ENCODE results near the gene DIS3.
A peak's percentile ranks its signal among the peaks of the same experiment; 100 is the strongest.
"Not testable (repeated sequence)": the region's sequence is repeated elsewhere in the genome, so short reads cannot be mapped to it uniquely, and the experiment has no call there.

The DIS3 gene

DNA sequence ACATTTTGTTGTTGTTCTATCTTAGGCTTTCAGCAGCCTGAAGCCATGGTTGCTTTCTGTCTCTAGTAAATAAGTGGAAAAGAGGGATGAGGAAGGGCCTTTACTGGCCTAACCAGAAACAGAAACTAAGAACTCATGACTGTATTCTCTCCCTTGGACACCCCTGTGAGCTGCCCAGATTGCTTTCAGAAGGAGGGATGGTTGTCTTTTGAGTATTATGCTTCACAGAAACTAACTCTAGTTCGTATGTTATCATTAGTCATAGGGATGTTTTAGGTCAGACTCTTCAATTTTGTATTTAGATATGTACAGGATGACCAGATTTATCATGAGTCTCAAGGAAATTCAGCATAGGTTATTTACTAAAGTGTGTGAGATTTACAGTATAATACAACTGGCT lies 36.4 kb downstream of the DIS3 start:
- no peak for DNase-seq

DNA sequence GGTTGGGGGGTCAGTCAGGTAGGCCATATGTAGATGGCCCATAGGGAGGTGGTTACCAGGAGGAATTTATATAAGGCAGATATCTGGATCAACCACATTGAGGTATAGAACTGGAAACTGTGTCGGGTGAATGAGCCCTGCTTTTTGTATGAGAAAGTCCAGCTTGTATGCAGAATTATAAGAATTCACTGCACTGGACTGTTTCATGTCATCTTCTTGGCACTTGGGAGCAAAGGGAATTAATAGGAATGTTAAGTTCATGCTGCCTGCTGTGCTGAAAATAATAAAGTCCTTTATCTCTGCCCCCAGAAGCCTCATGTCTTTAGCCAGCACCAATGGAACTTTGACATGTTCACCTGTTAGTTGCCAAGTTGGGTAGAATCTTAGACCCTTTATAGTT lies 41.7 kb downstream of the DIS3 start:
- DNase-seq, result no peak

DNA sequence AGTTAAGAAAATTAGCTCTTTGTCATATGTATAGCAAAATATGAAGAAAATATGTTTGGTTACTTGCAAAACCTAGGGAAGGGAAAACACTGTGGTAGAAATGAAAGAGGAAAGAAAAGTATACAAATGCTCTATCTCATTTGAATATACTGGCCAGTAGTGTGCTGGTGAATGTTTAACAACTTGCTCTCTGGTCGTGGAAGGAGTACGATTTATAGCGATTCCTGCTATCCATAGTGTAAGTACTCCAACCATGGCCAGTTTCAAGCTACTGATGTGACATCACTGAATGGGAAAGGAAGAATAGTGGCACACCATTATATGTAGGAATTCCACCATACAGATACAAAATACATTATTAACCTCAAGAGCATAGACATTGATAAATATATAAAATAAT lies 44.7 kb downstream of the DIS3 start:
- DNase-seq, result no peak

GRCh38 chr13:72728290-72728605 lies 53.5 kb downstream of the DIS3 start:
- DNase-seq, result no peak

DNA sequence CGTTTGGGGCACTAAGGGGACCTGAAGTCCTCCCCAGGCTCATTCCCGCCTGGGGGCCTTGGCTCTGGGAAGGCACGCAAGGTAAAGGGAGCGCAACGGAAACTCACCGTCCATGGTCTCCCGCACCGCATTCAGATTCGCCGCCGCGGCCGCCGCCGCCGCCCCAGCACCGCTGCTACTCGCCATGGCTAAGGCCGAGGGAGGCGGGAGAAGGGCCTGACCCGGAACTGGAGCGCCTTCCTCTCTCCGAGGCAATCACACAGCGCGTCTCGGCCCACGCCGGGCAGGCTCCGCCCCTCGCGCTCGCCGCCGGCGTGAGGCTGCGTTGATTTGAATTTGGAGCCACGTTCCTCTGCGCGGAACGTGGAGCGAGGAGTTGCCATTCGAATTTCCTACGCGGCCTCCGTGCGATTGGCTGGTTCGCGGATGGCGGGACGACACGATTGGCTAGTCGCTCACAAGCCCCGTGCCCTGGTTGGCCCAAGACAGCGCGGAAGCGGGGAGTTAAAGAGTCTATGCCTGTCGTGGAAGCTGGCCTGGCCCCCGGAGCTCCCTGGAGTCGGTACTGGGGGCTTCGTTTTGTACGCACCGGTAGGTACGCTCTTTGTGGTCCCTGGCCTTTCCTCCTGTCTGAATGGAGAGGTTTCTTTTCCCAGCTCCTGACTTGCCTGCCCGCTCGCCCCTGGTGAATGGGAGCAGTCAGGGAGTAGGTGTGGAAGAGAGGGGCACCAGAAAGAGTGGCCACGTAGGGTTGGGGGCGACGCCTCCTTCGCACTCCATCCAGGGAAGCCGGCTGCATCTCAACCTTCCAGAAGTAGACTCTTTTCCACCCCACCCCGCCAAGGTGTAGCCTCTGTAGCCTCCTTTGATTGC lies 54.0 kb downstream of the DIS3 start, which contains the start of the genes BORA and MZT1:
Gene BORA (plus strand): TSS at position 507 of the 873 bp plus-strand sequence. CDS start 1,018 bp downstream, outside the sequence.
Gene MZT1 (minus strand): TSS at position 213 of the 873 bp plus-strand sequence. CDS start 27 bp downstream, at position 186.
- peak; percentile 93 for DNase-seq

- DNase-seq, result no peak
Measured at GRCh38 chr13:72726726-72727416, 54.8 kb downstream of the DIS3 start.

DNA sequence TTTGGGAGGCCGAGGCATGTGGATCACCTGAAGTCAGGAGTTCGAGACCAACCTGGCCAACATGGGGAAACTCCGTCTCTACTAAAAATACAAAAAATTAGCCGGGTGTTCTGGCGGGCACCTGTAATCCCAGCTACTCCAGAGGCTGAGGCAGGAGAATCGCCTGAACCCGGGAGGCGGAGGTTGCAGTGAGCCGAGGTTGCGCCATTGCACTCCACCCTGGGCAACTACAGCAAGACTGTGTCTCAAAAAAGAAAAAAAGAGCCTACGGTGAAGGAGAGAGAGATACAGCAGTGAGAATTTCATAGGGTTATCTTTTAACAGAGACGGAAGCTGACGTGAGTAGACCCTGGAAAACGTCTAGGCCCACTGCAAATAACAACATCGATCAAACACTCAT lies 55.5 kb downstream of the DIS3 start:
- not testable (repeated sequence) for DNase-seq

DNA sequence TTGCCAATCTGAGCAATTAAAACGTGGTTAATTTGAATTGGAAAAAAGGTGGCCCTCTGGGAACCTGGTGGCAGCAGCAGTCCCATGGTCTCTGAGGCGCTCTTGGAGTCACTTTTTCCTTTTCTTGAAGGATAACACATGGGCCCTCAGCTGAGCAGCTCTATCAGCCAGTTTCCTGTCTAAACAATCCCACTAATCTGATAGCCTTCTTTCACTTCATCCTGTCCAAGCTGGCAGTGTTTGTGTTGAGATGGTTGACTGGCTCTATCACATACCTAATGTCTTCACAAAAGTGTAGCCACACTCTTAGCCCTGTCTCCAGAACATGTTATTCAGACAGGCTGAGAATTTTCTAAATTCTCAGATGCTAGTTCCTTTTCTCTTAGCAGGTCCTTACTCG lies 64.9 kb downstream of the DIS3 start:
- no peak for DNase-seq
